GM10266 (cell line): ENCODE data around the gene FBXO34.

Experiments
- DNase-seq: peaks from one replicate; pipeline ENCODE4 v3.0.0; 2012; ENCODE audit errors: extremely low spot score
- CTCF ChIP-seq: IDR thresholded peaks from 2 replicates; pipeline ENCODE4 v1.5.1; 2012; ENCODE audit warnings: mild to moderate bottlenecking, low read depth; ENCODE audit not compliant: control insufficient read depth, insufficient read depth; ENCODE audit errors: missing control alignments

Gene FBXO34

GRCh38 chr14:55347040-55347439 is 75.8 kb downstream of the FBXO34 start:
- DNase-seq = no peak
- no peak for TF ChIP-seq CTCF

- DNase-seq = no peak
- TF ChIP-seq CTCF = no peak
Observed at GRCh38 chr14:55347748-55348147, 76.5 kb downstream of the FBXO34 start.

GRCh38 chr14:55348766-55349453 is 77.7 kb downstream of the FBXO34 start:
- DNase-seq = no peak
- TF ChIP-seq CTCF = no peak

GRCh38 chr14:55349565-55349964 is 78.3 kb downstream of the FBXO34 start:
- DNase-seq = no peak
- no peak for TF ChIP-seq CTCF

- TF ChIP-seq CTCF = no peak
- no peak for DNase-seq
Observed at GRCh38 chr14:55350461-55350860, 79.2 kb downstream of the FBXO34 start.

- TF ChIP-seq CTCF = no peak
- no peak for DNase-seq
Observed at GRCh38 chr14:55351111-55351510, 79.9 kb downstream of the FBXO34 start.

GRCh38 chr14:55352201-55352600 is 81.0 kb downstream of the FBXO34 start:
- no peak for DNase-seq
- TF ChIP-seq CTCF = no peak
